OCI-LY3 (cell line): ENCODE results near the gene LNX1.

ENCODE experiments used
- EZH2phosphoT487 ChIP-seq: fragments of 200-600 bp; shearing (Covaris generic); IDR thresholded peaks from 2 replicates; pipeline ENCODE4 v1.6.1; 2018; ENCODE audit warnings: antibody characterized with exemption, mixed run types, low read depth
- TF ChIP-seq, protein P1 (sequence below): fragments of 200-600, 300-600 bp; sonication (generic); IDR thresholded peaks from 2 replicates; pipeline ENCODE4 v1.5.1; 2014; ENCODE audit warnings: antibody characterized with exemption, low read length, low read depth

DNA sequence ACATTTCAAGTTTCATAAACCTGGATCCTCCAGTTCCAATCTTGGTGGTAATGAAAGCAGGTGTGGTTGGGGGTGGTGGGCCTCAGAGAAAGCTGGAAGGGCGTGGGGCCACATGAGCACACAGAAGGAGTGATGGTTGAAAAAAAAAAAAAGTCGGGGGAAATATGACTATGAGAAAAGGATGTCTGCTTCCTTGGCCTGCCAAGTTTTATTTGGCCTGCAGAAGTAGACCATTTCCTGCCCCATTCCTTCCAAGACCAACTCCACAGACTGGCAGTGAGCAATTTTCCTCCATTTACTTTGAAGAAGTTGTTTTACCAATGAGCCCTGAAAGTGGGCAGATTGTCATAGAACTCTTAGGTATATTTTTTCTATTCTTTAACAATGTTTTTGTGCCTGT is 43.3 kb downstream of the LNX1 start:
- TF ChIP-seq, protein P1, sequence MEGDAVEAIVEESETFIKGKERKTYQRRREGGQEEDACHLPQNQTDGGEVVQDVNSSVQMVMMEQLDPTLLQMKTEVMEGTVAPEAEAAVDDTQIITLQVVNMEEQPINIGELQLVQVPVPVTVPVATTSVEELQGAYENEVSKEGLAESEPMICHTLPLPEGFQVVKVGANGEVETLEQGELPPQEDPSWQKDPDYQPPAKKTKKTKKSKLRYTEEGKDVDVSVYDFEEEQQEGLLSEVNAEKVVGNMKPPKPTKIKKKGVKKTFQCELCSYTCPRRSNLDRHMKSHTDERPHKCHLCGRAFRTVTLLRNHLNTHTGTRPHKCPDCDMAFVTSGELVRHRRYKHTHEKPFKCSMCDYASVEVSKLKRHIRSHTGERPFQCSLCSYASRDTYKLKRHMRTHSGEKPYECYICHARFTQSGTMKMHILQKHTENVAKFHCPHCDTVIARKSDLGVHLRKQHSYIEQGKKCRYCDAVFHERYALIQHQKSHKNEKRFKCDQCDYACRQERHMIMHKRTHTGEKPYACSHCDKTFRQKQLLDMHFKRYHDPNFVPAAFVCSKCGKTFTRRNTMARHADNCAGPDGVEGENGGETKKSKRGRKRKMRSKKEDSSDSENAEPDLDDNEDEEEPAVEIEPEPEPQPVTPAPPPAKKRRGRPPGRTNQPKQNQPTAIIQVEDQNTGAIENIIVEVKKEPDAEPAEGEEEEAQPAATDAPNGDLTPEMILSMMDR: no peak
- no peak for TF ChIP-seq EZH2phosphoT487
